Hepatocyte (in vitro differentiated cells): Measurements from ENCODE around the gene THOC1. TPM values are rescaled to one million over a fixed set of nuclear protein-coding genes. Genes with fewer than 3 reads are reported as not detected.

ENCODE experiments used
- DNase-seq: peaks from one replicate; pipeline ENCODE4 v3.0.0-alpha.2; 2016; ENCODE audit warnings: low spot score
- H2AFZ ChIP-seq: fragments of 200-600 bp; sonication (generic); 2 replicates; pipeline ENCODE4 v1.6.0; 2016; ENCODE audit warnings: antibody characterized with exemption, mild to moderate bottlenecking
- H3K27ac ChIP-seq: fragments of 200-600 bp; sonication (generic); 2 replicates; pipeline ENCODE4 v1.5.1; 2016; ENCODE audit warnings: mild to moderate bottlenecking
- H3K27me3 ChIP-seq: fragments of 200-600 bp; sonication (generic); 2 replicates; pipeline ENCODE4 v1.6.1; 2016
- H3K36me3 ChIP-seq: fragments of 200-600 bp; sonication (generic); replicated peaks from 2 replicates; pipeline ENCODE4 v1.5.1; 2016; ENCODE audit warnings: low read depth; ENCODE audit not compliant: insufficient read depth
- H3K4me1 ChIP-seq: fragments of 200-600 bp; sonication (generic); 2 replicates; pipeline ENCODE4 v1.5.1; 2016; ENCODE audit warnings: mild to moderate bottlenecking, moderate library complexity; ENCODE audit not compliant: insufficient read depth
- H3K4me2 ChIP-seq: fragments of 200-600 bp; sonication (generic); 2 replicates; pipeline ENCODE4 v1.6.0; 2016
- H3K4me3 ChIP-seq: fragments of 200-600 bp; sonication (generic); 2 replicates; pipeline ENCODE4 v1.5.1; 2016; ENCODE audit warnings: mild to moderate bottlenecking
- H3K79me2 ChIP-seq: fragments of 200-600 bp; sonication (generic); 2 replicates; pipeline ENCODE4 v1.6.0; 2017; ENCODE audit warnings: mild to moderate bottlenecking
- H3K9me2 ChIP-seq: fragments of 200-600 bp; sonication (generic); replicated peaks from 2 replicates; pipeline ENCODE4 v1.6.0; 2017; ENCODE audit warnings: mild to moderate bottlenecking; ENCODE audit not compliant: insufficient read depth
- H3K9me3 ChIP-seq: fragments of 200-600 bp; sonication (generic); 2 replicates; pipeline ENCODE4 v1.5.1; 2016; ENCODE audit warnings: low read depth, mild to moderate bottlenecking
- H4K20me1 ChIP-seq: fragments of 200-600 bp; sonication (generic); 2 replicates; pipeline ENCODE4 v1.6.0; 2016; ENCODE audit warnings: mild to moderate bottlenecking; ENCODE audit not compliant: insufficient read depth, poor library complexity, severe bottlenecking
- EZH2 ChIP-seq: fragments of 200-600 bp; sonication (generic); IDR thresholded peaks from 2 replicates; pipeline ENCODE4 v1.6.1; 2016; ENCODE audit warnings: antibody characterized with exemption, mild to moderate bottlenecking, borderline replicate concordance
- EZH2phosphoT487 ChIP-seq: fragments of 200-600 bp; sonication (generic); IDR thresholded peaks from one replicate; pipeline ENCODE4 v1.6.1; 2018; ENCODE audit warnings: antibody characterized with exemption, mild to moderate bottlenecking, low read depth, moderate library complexity; ENCODE audit not compliant: unreplicated experiment, severe bottlenecking
- WGBS: methylation state at CpG from one replicate; pipeline ENCODE4 v1.1.6; 2016; ENCODE audit warnings: low lambda C conversion rate; ENCODE audit errors: missing lambda C conversion rate; 5-methylcytosine and 5-hydroxymethylcytosine counted together
- polyA plus RNA-seq: library from polyadenylated mRNA; unstranded; fragments of >200 nt; fragmentation: Nextera tagmentation; extraction: Ambion mirVana; gene quantifications from 2 replicates; pipeline ENCODE4 v1.2.1, GENCODE V29; 2016
- total RNA-seq: library from RNA; depleted of rRNA; stranded (reverse); fragments of >200 nt; gene quantifications from 2 replicates; pipeline ENCODE4 v1.2.3, GENCODE V29; 2014
- TF ChIP-seq, protein P1 (sequence below): fragments of 200-600 bp; sonication (generic); IDR thresholded peaks from 2 replicates; pipeline ENCODE4 v1.5.1; 2016; ENCODE audit warnings: antibody characterized with exemption, mild to moderate bottlenecking; ENCODE audit not compliant: poor library complexity

The THOC1 gene
- total and polyA plus RNA-seq, 2 experiments from 2014 or later = 28.9 to 50.3 TPM

DNA sequence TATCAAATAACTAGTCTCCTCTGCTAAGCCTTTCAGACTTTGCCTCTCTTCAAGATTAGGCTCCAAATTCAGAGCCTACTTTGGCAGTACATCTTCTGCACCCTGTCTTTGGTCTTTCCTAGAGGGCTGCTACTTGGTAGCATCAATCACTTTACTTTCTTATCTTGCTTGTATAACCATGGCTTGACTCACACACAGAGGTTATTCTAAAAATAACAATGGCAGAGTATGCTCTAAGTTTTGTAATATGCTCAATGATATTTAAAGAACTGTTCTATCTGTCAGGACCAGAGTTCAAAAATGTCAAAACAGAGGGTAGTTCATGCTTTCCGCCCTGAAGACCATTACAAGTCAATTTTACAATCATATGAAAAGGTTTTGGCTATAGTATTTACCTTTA is 27.7 kb downstream of the THOC1 start:
- H3K4me2 ChIP-seq = no peak overlapping the region
- no peak for DNase-seq
- H3K9me2 ChIP-seq = no peaks in the 10 kb centered on the region
- no peaks in the 10 kb centered on the region for H4K20me1 ChIP-seq
- H3K36me3 ChIP-seq = no peaks in the 10 kb centered on the region
- no peaks in the 10 kb centered on the region for H3K27me3 ChIP-seq
- WGBS = 97% methylated on average over 1 of the region's 1 CpG
- H3K27ac ChIP-seq = no peak overlapping the region
- TF ChIP-seq EZH2 = no peak
- TF ChIP-seq, protein P1, sequence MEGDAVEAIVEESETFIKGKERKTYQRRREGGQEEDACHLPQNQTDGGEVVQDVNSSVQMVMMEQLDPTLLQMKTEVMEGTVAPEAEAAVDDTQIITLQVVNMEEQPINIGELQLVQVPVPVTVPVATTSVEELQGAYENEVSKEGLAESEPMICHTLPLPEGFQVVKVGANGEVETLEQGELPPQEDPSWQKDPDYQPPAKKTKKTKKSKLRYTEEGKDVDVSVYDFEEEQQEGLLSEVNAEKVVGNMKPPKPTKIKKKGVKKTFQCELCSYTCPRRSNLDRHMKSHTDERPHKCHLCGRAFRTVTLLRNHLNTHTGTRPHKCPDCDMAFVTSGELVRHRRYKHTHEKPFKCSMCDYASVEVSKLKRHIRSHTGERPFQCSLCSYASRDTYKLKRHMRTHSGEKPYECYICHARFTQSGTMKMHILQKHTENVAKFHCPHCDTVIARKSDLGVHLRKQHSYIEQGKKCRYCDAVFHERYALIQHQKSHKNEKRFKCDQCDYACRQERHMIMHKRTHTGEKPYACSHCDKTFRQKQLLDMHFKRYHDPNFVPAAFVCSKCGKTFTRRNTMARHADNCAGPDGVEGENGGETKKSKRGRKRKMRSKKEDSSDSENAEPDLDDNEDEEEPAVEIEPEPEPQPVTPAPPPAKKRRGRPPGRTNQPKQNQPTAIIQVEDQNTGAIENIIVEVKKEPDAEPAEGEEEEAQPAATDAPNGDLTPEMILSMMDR = no peak
- no peak for TF ChIP-seq EZH2phosphoT487
- H3K9me3 ChIP-seq = no peaks in the 10 kb centered on the region
- H3K4me3 ChIP-seq = no peak overlapping the region
- no peaks in the 10 kb centered on the region for H3K4me1 ChIP-seq
- no peak overlapping the region for H2AFZ ChIP-seq
- no peaks in the 10 kb centered on the region for H3K79me2 ChIP-seq

GRCh38 chr18:231563-231962 is 36.3 kb downstream of the THOC1 start:
- Histone ChIP-seq H3K4me2 (no peak overlapping the region), H3K9me2 (no peaks in the 10 kb centered on the region), H3K36me3 (no peaks in the 10 kb centered on the region), H2AFZ (no peak overlapping the region), H3K27ac (no peak overlapping the region), H3K4me1 (no peaks in the 10 kb centered on the region), H3K9me3 (no peaks in the 10 kb centered on the region), H3K27me3 (no peaks in the 10 kb centered on the region), H3K79me2 (no peaks in the 10 kb centered on the region), H4K20me1 (no peaks in the 10 kb centered on the region), H3K4me3 (no peak overlapping the region)
- no peak for DNase-seq
- 86% methylated on average over 1 of the region's 1 CpG for WGBS
- no peak for TF ChIP-seq EZH2
- TF ChIP-seq EZH2phosphoT487 = no peak
- TF ChIP-seq, protein P1 = no peak

GRCh38 chr18:228586-228985 is 39.3 kb downstream of the THOC1 start:
- no peak for DNase-seq
- Histone ChIP-seq H2AFZ (no peak overlapping the region), H3K4me2 (no peak overlapping the region), H3K36me3 (no peaks in the 10 kb centered on the region), H3K9me3 (no peaks in the 10 kb centered on the region), H3K79me2 (no peaks in the 10 kb centered on the region), H4K20me1 (no peaks in the 10 kb centered on the region), H3K27me3 (no peaks in the 10 kb centered on the region), H3K27ac (no peak overlapping the region), H3K9me2 (no peaks in the 10 kb centered on the region), H3K4me1 (no peaks in the 10 kb centered on the region), H3K4me3 (no peak overlapping the region)
- WGBS = 100% methylated on average over 1 of the region's 1 CpG
- TF ChIP-seq, protein P1 = no peak
- TF ChIP-seq EZH2 (no peak), EZH2phosphoT487 (no peak)

GRCh38 chr18:227902-228301 is 39.9 kb downstream of the THOC1 start:
- no peaks in the 10 kb centered on the region for H3K27me3 ChIP-seq
- no peak overlapping the region for H3K4me2 ChIP-seq
- H2AFZ ChIP-seq = no peak overlapping the region
- H3K36me3 ChIP-seq = no peaks in the 10 kb centered on the region
- no peaks in the 10 kb centered on the region for H3K9me2 ChIP-seq
- no peak for DNase-seq
- no peak overlapping the region for H3K4me3 ChIP-seq
- 97% methylated on average over 4 of the region's 4 CpGs for WGBS
- TF ChIP-seq, protein P1 = no peak
- TF ChIP-seq EZH2phosphoT487 = no peak
- TF ChIP-seq EZH2 = no peak
- H3K4me1 ChIP-seq = no peaks in the 10 kb centered on the region
- no peaks in the 10 kb centered on the region for H4K20me1 ChIP-seq
- no peak overlapping the region for H3K27ac ChIP-seq
- no peaks in the 10 kb centered on the region for H3K9me3 ChIP-seq
- no peaks in the 10 kb centered on the region for H3K79me2 ChIP-seq
